Mesenteric fat pad (tissue), 1 donor: ENCODE measurements around the gene TNFRSF12A. TPM values are rescaled to one million over a fixed set of nuclear protein-coding genes. Genes with fewer than 3 reads are reported as not detected.
"Not testable (repeated sequence)": the region's sequence is repeated elsewhere in the genome, so short reads cannot be mapped to it uniquely, and the experiment has no call there.

Experiments
- DNase-seq: peaks from one replicate; pipeline ENCODE4 v3.0.0-alpha.2; 2020; ENCODE audit warnings: low spot score
- total RNA-seq: library from RNA; stranded (reverse); fragmentation: NEBNext Ultra II Directional; extraction: Animal tissue kit (Norgen Biotek cat#: 25700); gene quantifications from one replicate; pipeline ENCODE4 v1.2.1, GENCODE V29; 2021
- donor health status: DM: yes; HTN: yes; CAD: no.

Gene TNFRSF12A
- total RNA-seq, 1 donor from 2014 or later = 84.8 TPM

DNA sequence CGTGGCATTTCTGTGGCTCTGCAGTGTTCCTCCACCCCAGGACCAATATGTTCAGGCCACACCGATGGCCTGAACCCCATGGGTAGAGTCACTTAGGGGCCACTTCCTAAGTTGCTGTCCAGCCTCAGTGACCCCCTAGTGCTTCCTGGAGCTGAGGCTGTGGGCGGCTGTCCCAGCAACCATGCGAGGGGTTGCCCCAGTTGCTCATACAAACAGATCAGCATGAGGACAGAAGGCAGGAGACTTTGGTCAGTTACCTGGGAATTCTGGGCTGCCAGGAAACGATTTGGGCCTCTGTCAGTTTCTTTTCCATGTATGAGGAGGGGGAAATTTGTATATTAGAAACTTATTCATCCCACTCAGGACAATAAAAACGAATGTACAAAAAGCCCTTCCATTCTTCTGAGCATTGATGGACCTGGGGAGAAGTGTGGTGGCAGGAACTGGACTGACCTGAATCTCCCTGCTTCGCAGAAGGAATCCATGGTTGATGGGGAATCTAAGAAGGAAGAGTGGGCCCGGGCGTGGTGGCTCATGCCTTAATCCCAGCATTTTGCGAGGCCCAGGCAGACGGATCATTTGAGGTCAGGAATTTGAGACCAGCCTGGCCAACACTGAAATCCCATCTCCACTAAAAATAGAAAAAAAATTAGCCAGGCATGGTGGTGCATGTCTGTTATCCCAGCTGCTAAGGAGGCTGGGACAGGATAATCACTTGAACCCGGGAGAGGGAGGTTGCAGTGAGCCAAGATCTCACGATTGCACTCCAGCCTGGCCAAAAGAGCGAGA, 40.4 kb downstream of the TNFRSF12A start:
- DNase-seq = no peak

DNA sequence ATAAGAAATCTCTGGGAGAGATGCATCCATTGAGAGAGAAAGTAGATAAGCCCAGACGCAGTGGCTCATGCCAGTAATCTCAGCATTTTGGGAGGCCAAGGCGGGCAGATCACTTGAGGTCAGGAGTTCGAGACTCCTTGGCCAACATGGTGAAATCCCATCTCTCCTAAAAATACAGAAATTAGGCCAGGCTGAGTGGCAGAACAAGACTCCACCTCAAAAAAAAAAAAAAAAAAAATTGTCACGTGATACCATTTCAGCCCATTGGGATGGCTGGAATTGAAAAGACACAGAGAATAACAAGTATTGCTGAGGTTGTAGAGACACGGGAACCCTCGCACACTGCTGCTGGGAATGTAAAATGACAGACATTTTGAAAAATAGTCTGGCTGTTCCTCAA, 42.4 kb downstream of the TNFRSF12A start:
- no peak for DNase-seq

DNA sequence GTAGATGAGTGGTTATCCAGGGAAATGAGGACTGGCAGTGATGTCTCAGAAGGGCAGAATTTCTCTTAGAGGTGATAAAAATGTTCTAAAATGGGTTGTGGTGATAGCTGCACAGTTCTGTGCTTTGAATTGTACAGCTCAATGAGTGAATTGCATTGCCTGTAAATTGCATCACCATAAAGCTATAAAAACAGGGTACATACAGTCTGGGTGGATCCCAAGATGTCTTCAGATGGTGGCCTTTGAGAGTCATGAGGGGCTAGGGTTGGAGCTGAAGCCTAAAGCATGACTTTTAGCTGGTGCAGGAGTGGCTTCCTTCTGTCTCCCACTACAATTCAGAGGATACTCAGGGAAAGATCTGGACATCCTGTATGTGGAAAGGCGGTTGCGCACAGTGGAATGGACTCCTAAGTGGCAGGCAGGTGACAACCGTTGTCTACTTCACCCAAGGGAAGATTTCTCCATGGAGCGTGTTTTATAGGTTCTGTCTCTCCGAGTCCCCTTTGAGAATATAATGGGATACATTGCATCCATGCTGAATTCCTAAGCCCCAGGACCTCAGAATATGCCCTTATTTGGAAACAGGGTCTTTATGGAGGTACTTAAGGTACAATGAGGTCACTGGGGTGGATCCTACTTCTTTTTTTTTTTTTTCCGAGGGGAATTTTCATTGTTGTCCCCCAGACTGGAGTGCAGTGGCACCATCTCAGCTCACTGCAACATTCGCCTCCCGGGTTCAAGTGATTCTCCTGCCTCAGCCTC, 43.6 kb downstream of the TNFRSF12A start:
- DNase-seq = no peak

DNA sequence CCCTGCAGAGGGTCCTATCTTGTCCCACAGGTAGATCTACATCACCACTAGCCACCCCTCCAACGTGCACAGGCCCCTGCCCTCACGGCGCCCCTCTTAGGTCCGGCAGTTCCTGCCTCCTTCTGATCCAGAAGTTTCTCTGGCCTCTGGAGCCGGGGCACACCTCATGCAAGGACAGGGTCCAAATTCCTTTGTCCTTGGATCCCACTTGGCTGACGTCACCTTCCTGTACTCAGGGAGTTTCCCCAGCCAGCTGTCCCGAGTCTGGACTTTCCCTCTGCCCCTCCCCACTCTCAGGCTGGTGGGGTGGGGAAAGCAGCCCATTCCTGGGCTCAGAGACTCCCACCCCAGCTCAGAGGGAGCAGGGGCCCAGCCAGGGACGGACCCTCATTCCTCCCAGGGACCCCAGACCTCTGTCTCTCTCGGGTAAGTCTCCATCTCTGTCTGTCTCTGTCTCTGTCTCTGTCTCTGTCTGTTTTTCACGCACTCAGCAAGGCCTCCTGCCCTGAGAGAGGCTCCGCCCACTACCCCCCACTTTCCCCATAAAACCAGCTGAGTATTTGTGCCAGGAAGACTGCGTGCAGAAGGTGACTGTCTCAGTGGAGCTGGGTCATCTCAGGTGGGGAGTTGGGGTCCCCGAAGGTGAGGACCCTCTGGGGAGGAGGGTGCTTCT, 45.0 kb downstream of the TNFRSF12A start, which contains the start of gene IL32:
Gene IL32 (plus strand): TSS at position 572 of the 673 bp plus-strand sequence. CDS start 172 bp downstream, outside the sequence.
- DNase-seq = no peak

DNA sequence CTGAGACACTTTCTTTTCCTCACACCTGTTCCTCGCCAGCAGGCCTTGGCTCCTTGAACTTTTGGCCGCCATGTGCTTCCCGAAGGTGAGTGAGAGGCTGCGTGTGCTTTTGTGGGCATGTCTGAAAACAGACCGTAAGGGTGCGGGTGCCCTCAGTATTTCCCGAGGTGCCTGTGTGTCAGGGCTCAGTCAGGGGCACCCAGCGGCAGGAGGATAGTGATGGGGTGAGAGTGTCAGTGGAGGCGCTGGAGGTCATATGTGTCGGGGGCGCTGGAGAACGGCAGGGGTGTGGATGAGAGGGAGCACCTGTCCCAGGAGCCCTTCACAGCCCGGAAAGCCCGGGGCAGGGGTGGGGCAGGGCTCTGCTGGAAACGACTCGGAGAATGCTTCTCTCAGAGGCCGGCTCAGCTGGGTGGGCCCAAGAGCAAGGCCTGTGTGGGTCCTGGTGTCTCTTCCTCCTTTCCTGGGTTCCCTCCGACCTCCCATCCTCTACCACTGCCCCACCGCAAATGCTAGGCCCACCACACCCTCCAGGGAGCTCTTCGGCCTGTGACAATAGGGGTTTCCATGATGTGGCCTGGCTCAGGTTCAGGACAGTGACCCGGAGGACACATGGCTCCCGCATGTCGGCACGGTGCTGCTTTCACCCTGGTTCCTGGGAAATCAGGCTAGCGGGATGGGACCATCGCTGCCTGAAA, 45.7 kb downstream of the TNFRSF12A start:
- no peak for DNase-seq

DNA sequence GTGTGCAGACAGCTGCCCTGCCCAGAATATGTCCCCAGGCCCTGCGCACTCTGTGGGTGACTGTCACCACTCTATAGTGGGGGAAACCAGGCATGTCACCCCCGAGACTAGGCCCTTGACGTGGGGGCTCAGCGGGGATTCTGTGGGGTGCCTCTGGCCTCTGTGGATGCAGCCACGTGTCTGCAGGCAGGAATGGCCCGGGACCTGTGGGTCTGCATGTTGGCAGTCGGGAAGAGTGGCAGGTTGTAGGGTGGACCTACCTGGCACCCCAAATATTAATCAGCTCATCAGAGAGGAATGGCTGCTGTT, 46.2 kb downstream of the TNFRSF12A start:
- DNase-seq = no peak

DNA sequence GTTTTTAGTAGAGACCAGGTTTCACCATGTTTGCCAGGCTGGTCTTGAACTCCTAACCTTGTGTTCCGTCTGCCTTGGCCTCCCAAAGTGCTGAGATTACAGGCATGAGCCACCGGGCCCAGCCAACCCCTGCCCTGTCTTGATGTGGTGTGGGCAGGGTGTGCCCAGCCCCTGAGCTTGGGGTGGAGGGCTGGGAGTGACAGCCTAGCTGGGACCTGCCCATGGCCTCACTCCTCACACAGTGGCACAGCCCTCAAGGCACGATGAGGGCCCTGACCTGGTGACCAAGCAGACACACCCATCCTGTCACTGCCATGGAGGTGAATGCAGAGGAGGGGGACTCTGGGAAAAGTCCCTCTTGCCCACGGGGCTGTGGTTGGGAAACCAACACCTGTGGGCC, 48.3 kb downstream of the TNFRSF12A start:
- no peak for DNase-seq

DNA sequence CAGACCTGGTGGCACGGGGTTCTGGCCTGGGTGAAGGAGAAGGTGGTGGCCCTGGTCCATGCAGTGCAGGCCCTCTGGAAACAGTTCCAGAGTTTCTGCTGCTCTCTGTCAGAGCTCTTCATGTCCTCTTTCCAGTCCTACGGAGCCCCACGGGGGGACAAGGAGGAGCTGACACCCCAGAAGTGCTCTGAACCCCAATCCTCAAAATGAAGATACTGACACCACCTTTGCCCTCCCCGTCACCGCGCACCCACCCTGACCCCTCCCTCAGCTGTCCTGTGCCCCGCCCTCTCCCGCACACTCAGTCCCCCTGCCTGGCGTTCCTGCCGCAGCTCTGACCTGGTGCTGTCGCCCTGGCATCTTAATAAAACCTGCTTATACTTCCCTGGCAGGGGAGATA, 49.0 kb downstream of the TNFRSF12A start:
- not testable (repeated sequence) for DNase-seq

DNA sequence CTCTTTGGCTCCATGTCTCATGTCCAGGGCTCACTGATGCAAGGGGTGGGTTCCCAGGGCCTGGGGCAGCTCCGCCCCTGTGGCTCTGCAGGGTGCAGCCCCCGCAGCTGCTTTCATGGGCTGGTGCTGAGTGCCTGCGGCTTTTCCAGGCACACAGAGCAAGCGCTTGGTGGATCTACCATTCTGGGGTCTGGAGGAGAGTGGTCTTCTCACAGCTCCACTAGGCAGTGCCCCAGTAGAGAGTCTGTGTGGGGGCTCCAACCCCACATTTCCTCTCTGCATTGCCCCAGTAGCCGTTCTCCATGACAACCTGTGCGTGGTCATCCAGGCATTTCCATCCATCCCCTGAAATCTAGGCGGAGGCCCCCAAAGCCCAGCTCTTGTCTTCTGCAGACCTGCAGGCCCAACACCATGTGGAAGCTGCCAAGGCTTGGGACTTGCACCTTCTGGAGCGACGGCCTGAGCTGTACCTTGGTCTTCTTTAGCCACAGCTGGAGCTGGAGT, 50.5 kb downstream of the TNFRSF12A start:
- no peak for DNase-seq

DNA sequence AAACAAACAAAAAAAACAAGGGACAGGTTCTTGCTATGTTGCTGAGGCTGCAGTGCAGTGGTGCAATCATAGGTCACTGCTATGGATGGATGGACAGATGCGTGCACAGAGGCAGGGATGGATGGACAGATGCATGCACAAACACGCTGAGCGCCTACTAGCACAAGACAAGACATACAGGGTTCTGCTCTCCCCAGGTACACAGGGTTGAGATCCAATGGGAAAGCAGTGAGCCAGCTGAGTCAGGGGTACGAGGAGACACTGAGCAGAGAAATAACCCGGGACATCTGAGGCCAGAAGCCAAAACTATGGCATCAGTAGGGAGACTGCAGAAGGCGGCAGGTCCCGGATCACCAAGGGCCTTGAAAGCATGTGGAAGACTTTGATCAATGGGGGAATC, 51.5 kb downstream of the TNFRSF12A start:
- no peak for DNase-seq

Other genes starting within 250 kb of the TNFRSF12A start
- gene ELOB, start 243.1 kb upstream of the TNFRSF12A start, total RNA-seq = 212 TPM
- gene PRSS33, start 232.8 kb upstream of the TNFRSF12A start, total RNA-seq = not detected
- gene PRSS41, start 221.9 kb upstream of the TNFRSF12A start, total RNA-seq = not detected
- gene PRSS21, start 203.1 kb upstream of the TNFRSF12A start, total RNA-seq = not detected
- gene ZG16B, start 190.1 kb upstream of the TNFRSF12A start, total RNA-seq = not detected
- not detected for gene PRSS22, start 162.2 kb upstream of the TNFRSF12A start, total RNA-seq
- 21.5 TPM for gene FLYWCH2, start 137.2 kb upstream of the TNFRSF12A start, total RNA-seq
- gene FLYWCH1, start 108.4 kb upstream of the TNFRSF12A start, total RNA-seq = 32.0 TPM
- gene KREMEN2, start 56.1 kb upstream of the TNFRSF12A start, total RNA-seq = not detected
- 4.5 TPM for gene PAQR4, start 51.0 kb upstream of the TNFRSF12A start, total RNA-seq
- gene PKMYT1, start 39.9 kb upstream of the TNFRSF12A start, total RNA-seq = 0.58 TPM
- not detected for gene CLDN9, start 7.4 kb upstream of the TNFRSF12A start, total RNA-seq
- not detected for gene CLDN6, start 2.2 kb upstream of the TNFRSF12A start, total RNA-seq
- gene HCFC1R1, start 3.6 kb downstream of the TNFRSF12A start, total RNA-seq = 26.5 TPM
- 20.6 TPM for gene THOC6, start 3.7 kb downstream of the TNFRSF12A start, total RNA-seq
- not detected for gene BICDL2, start 16.6 kb downstream of the TNFRSF12A start, total RNA-seq
- 21.6 TPM for gene MMP25, start 26.2 kb downstream of the TNFRSF12A start, total RNA-seq
- 36.0 TPM for gene IL32, start 45.3 kb downstream of the TNFRSF12A start, total RNA-seq
- gene ZSCAN10, start 78.9 kb downstream of the TNFRSF12A start, total RNA-seq = not detected
- gene ZNF205, start 92.2 kb downstream of the TNFRSF12A start, total RNA-seq = 6.1 TPM
- gene ZNF213, start 114.7 kb downstream of the TNFRSF12A start, total RNA-seq = 6.0 TPM
- not detected for gene OR1F1, start 167.8 kb downstream of the TNFRSF12A start, total RNA-seq
- gene ZNF200, start 214.8 kb downstream of the TNFRSF12A start, total RNA-seq = 8.4 TPM
- 6.0 TPM for gene MEFV, start 236.3 kb downstream of the TNFRSF12A start, total RNA-seq